AG20443 (cell line): ENCODE measurements around the gene INPP5A.
"Not testable (repeated sequence)": the region's sequence is repeated elsewhere in the genome, so short reads cannot be mapped to it uniquely, and the experiment has no call there.

Source experiments
- DNase-seq: peaks from one replicate; pipeline ENCODE4 v3.0.0; 2012; ENCODE audit warnings: low spot score, mixed read lengths

INPP5A gene

GRCh38 chr10:132662186-132662920, 124.8 kb downstream of the INPP5A start:
- DNase-seq, result no peak

DNA sequence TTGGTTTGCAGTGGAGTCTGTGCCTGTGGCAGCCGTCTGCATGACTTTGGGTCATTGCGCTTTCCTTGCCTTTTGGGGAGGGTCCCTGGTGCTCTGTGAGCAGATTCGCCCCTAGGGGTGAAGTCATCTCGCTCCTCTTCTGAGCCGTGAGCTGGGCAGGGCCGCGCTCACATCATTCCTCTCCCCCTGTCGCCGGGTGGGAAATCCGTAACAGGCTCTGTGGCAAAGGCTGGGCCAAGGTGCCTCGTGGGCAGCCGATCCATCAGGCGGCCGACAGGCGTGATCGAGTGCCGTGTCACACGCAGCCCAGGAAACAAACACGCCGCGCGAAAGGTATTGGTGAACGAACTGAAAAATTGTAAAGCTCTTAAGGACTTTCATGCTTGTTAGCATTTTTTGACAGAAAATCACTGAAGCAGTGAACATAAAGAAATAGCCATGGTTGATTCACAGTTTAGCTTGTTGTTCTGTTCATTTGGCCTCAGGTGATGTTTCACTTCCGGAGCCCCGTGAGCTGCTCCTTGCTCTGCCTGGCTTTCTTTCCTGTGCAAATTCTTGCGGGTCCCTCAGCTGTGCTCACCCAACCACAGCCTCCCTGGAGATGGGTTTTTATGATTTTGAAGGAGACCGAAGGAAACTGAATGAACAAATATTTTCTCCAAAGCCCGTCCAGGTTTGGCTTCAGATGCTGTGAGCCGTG, 126.2 kb downstream of the INPP5A start:
- DNase-seq, result no peak

DNA sequence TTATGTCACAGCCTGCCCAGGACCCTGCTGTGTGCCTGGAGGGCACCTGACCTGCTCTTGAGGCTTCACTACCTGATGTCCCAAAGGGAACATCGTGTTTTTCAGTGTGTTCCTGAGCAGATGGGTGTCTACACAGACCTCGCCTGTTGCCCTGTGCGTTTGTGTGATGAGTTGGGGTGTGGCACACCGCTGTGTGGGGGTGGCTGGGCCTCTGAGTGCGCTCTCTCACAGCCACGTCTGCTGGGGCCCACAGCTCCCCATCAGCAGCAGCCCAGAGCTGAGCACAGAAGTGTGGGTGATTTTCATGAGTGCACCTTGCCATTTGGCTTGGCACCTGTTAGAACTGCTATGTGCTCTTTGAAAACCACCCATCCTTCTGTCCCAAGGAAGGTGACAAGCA, 126.8 kb downstream of the INPP5A start:
- no peak for DNase-seq

- DNase-seq, result no peak
Observed at GRCh38 chr10:132664883-132665282, 127.3 kb downstream of the INPP5A start.

- DNase-seq, result peak; percentile 89
Observed at GRCh38 chr10:132665946-132666704, 128.5 kb downstream of the INPP5A start.

GRCh38 chr10:132666705-132667341, 129.2 kb downstream of the INPP5A start:
- DNase-seq, result no peak

DNA sequence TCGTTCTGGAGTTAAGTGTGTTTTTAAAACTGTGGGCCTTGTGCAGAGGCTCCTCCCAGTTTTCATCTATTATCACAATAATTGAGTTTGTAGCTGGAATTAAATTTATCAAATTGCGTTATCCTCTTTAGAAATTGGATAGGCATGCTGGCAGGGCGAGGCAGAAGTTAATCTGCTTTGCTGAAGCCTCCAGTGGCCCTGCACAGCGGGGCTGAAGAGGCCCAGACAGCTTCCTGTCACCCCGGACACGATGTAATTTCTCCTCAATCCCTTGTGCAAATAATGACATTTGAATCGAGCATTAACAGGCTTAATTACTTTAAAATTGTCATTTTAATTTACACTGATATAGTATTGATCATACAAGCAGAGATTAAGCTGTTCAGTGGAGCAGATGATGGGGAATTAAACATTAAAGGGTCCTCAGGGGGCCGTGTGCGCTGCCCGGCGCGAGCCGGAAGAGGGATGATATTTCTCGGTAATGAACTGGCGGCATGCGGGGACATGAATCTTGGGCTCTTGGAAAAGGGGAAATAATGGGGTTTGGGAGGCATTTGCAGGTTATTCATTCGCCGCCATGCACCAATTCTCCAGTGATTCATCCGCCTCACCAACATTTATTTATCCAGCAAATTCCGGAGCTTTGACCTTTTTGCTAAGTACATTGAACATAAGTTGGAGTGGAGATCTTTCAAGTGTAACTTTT, 129.9 kb downstream of the INPP5A start:
- no peak for DNase-seq

DNA sequence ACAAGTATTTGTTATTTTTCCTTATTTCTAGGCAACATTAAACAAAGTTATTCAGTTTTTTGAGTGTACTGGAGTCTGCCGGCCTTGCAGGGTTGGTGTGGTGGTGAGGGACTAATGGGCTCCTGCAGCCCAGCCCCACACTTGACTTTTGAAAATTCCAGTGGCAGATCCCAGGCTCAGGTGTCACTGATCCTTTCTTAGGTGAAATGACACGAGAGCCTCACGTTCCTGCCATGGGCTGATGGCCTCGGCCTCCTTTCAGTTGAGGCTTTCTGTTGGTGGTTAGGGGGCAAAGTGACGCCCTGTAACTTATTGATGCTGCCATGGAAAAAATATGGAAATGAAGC, 130.4 kb downstream of the INPP5A start:
- DNase-seq, result no peak

DNA sequence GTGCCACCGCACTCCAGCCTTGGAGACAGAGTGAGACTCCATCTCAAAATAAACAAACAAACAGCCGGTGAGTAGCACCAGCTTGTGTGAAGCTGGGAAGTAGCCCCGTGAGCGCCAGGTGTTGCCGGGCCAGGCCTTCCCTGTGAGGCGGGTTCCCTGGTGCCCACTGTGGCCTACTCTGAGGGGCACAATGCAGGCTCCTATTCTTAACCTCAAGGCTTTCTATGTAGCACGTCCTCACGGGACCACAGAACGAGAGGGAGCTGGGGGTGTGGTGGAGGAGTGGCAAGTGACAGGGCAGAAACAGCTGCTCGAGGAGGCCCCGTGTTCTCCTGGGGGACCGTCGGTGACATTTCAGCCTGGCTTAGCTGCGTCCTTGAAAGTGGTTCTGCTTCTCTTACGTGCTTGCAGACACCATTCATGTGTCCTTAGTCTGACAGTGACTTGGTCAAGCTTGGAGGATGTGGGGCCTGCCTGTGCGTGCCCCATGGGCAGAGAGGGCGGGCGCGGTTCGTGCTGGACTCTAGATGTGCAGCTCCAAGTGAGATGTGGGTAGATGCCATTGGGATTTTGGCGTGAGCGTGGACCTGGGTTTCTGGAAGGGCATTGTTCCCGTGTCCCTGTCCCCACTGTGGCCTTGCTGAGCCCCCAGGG, 131.7 kb downstream of the INPP5A start:
- DNase-seq, result no peak

DNA sequence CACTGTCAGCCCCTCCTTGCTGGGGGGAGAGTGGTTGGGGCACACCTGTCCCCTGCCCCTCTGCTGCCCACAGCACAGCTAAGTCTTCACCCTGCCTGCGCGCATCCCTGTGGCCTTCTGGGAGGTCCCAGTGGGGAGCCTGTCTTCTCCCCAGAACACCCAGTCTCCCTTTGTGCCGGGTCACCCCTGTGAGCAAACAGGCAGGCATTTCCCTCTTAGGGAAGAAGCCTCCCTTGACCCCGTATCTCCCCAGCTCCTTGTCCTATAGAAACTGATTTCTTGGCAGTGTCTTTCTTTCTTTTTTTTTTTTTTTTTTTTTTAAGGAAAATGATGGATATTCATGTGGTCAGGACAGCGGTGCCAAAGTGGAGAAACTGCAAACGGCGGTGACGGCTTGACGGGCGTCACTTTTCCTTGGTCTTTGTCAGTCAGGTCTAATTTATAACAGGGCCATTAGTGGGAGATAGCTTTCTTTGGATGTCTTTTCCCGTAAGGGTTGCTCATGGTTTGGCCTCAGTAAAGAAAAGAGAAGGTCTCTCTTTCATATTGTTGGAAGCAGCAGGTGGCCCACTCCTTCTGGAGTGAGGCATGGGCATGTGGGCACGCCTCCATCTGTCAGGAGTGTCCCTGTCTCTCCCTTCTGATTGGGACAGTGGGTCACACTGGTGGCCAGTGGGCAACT, 133.1 kb downstream of the INPP5A start:
- DNase-seq, result no peak

DNA sequence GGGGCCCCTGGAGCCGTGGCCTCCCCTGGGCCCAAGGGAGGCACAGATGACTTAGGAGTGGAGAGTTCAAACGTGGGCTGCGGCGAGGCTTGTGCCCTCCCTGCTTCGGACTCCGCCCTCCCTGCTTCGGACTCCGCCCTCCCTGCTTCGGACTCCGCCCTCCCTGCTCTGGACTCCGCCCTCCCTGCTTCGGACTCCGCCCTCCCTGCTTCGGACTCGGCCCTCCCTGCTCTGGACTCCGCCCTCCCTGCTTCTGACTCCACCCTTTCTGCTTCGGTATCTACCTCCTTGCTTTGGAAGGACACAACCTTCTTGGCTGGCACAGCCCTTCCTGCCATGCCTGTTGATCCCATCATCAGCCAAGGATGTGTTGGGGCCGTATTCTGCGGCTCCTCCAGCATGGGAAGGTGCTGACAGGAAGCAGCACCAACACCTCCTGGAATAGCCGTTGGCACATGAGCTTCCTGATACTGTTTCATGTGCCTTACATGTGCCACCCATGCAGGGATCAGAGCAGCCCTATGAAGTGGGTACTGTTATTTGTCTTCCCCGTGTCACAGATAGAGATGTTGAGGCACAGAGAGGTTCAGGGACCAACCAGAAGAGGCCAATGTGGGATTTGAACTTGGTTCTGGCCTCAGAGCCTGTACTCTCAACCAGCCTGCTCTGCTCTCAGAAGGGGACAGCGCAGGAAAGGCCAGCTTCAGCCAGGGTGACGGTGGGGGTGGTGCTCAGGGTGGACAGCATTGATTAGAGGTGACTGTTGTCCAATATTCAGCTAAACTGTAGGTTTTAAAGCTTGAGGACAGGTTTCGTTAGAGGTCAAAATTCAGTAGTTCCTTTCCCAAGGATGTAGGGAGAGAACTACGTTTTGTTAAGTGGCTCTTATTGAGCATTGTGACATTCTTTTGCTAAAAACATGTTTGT, 133.9 kb downstream of the INPP5A start:
- DNase-seq, result no peak

GRCh38 chr10:132673746-132674145, 136.2 kb downstream of the INPP5A start:
- not testable (repeated sequence) for DNase-seq

DNA sequence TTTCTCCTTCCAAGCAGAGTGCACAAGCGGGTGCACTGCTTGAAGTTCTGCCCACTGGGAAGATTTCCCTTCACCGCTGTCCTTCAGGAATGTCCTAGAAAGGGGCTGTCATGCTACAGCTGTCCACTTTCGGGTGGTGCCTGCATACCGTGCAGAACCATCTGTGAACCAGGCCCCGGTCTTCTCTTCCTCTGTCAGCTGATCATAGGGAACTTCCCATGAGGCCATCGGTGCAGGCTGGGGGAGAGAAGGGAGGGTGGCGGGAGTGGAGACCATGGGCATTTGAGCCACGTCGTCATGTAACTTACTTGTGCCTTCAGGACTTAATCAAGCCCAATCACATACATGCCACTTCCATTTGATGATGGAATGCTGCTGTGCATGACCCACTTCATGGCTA, 136.7 kb downstream of the INPP5A start:
- DNase-seq, result no peak

- no peak for DNase-seq
Observed at GRCh38 chr10:132675031-132675740, 137.6 kb downstream of the INPP5A start.

DNA sequence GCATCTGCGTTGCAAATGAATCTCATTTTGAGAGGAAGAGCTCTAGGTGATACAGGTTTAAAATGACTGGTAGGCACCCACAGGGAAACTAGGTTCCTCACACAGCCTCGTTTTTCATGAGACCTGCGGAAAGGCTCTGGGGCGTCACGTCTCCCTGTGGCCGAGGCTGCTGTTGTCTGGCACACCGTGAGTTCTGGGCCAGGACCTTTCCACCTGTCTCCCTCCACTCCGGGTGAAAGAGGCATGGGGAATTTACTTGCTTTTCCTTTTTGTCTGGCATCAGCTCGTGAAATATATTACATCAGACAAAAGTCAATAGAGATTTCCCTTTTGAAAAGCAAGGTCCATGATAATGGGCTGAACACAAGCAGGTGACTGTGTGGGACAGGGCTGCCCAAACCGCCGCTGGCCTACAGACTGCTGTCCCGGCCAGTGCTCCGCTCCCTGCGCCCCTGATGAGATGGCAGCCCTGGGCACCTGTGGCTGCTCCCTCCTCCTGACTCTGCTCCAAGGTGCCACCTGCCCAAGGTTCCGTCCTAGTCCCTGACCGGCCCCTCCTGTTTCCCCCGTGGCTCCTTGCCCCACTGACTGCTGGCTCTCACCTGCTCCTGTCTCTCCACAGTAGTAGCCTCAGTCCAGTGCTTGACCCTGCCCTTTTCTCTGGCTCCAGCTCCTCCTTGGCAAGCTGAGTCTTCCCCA, 138.8 kb downstream of the INPP5A start:
- no peak for DNase-seq

- no peak for DNase-seq
Observed at GRCh38 chr10:132677096-132677472, 139.5 kb downstream of the INPP5A start.

DNA sequence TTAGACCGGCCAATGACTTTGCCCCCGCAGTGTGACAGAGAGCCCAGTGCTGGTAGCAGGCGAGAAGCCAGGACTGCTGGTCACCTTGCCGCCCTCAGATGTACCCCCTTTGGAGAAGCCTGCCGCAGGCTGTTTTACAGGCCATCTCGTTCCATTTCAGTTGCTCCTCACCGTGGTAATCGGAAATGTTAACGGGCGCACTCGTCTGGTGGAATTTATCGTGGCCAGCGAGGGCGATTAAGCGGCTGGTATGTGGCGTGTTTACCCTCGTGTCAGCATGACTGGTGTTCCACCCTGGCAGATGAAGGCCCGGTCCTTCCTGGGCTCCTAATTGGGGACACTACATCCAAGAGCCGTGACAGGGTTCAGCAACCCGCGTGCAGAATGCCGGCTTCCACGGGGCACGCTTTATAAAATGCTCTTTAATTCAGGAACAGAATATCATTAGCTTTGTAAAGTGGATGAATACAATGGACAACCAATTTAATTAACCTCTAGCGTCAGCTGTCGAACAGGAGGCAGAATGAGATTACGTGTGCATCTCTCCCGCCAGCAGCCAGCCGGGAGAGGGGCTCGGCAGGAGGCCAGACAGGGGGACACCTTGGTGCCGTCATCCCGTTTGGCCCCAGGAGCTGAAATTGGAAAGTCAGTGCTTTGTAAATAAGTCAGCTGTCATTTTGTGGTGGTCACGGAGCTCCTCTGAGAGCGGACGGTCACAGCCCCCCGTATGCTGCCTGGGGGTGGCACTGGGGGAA, 140.1 kb downstream of the INPP5A start:
- DNase-seq, result no peak
